Measurements from ENCODE around the gene PATZ1.

PATZ1 gene

DNA sequence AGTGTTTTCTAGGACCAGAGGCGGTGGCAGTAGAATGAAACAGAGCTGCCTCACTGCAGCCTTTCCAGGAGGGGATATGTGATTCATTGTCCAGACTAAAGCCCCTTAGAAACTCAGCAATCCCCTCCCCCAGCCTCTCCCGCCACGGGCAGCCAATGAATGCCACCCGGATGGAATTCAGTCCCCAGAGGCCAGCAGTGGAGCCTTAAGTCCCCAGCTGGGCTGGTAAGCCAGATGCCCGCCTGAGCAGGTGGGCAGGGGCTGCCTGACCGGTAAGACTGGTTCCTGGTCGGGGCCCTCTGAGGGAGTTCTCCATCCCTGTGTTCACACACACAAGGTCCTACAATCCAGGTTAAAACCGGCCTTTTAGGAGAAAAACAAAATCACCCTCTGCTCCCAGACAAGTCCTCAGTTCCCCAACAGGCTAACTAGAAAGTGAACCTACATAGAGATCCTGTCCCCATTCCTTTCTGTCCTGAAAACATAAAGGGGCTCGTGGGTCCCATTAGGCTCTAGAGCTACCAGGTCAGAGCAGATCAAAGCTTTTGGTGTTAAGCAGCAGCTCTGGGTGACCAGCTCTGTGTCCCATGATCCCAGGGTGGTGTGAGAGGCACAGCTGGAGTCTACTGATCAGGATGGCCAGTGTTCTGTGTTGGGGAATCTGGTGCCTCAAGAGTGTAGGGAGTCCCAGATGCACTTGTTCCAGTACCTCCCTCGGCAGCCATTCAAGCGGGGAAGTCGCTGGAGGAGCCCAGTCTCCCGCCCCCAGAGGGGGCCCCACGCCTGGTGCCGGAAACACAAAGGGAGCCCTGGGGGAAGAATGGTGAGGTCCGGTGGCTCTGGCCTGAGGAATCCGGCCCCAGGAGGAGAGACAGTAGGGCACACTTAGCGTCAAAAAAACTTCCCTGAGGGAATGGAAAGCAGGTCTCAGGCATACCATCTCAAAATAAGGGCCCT, 2.6 kb downstream of the PATZ1 start:
- peak overlapping the region; percentile 95 for H3K27ac ChIP-seq
- TF ChIP-seq, protein P1, sequence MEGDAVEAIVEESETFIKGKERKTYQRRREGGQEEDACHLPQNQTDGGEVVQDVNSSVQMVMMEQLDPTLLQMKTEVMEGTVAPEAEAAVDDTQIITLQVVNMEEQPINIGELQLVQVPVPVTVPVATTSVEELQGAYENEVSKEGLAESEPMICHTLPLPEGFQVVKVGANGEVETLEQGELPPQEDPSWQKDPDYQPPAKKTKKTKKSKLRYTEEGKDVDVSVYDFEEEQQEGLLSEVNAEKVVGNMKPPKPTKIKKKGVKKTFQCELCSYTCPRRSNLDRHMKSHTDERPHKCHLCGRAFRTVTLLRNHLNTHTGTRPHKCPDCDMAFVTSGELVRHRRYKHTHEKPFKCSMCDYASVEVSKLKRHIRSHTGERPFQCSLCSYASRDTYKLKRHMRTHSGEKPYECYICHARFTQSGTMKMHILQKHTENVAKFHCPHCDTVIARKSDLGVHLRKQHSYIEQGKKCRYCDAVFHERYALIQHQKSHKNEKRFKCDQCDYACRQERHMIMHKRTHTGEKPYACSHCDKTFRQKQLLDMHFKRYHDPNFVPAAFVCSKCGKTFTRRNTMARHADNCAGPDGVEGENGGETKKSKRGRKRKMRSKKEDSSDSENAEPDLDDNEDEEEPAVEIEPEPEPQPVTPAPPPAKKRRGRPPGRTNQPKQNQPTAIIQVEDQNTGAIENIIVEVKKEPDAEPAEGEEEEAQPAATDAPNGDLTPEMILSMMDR (conservative IDR thresholded peaks at IDR 0.05): no peak
- no peak for TF ChIP-seq ZFX (IDR thresholded peaks at IDR 0.05)

DNA sequence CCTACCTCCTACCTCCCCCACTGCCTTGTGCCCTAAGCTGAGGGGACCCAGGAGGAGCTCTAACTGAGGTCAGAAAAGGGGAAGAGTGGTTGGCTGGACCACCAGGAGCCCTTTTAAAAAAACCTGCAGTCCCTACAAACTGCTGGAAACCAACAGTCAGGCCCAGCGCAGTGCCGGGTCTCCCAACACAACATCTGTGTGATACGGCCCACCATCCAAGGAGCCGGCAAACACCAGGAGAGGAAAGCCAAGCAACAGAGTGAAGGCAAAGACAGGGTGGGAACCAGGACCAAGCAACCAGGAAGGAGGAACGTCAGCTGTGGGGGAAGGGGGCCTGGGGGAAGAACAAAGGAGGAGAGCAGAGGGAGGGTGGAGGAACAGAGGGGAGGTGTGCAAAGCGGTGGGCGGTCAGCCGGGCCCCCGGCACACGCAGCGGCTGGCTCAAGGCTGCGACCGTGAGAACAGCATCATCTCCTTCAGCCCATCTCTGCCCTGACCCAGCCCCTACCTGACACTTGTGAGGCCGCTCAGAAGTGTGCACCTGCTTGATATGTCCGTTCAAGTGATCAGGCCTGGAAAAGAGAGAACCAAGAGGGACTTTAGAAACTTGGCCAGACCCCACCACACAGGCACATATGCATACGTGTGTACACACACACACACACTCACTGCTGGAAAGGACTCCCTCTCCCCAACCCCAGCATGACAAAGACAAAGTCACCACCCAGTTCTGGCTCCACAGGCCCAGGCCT, 3.6 kb downstream of the PATZ1 start:
- TF ChIP-seq ZFX (IDR thresholded peaks at IDR 0.05): no peak
- TF ChIP-seq, protein P1 (conservative IDR thresholded peaks at IDR 0.05): no peak
- H3K27ac ChIP-seq: peak overlapping the region; percentile 95

DNA sequence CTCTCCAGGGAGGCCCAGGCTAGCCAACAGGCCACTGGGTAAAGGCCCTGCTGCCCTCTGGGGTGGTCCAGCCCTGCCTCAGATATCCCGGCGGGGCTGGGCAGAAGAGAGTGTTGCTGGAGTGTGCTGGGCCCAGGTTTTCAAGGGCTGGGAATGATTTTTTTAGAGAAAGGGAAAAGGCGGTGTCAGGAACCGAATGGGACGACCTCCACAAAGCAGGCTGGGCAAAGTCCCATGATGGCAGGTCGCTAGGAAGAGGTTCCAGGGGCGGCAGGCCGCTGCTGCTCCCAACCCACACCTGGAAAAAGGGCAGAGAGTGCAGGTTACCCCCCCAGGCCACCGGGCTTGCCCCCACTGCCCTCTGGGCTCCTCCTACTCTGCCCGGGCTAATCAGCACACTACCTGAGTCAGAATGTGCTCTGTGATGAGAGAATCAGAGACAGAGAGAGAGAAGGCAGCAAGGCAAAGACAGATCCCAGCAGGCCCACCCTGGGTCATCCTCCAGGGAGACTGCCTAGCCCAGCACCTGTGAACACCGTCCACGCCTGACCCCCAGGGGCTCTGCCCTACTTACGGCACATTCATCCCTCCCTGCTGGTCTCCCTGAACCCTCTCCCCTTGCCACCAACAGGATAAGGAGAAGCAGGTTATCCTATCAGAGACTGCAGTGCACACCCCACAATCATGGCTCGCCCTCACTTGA, 4.6 kb downstream of the PATZ1 start:
- TF ChIP-seq ZFX (IDR thresholded peaks at IDR 0.05): no peak
- TF ChIP-seq, protein P1 (conservative IDR thresholded peaks at IDR 0.05): no peak
- H3K27ac ChIP-seq: no peak overlapping the region; the same call in 1 of the 2 replicates

DNA sequence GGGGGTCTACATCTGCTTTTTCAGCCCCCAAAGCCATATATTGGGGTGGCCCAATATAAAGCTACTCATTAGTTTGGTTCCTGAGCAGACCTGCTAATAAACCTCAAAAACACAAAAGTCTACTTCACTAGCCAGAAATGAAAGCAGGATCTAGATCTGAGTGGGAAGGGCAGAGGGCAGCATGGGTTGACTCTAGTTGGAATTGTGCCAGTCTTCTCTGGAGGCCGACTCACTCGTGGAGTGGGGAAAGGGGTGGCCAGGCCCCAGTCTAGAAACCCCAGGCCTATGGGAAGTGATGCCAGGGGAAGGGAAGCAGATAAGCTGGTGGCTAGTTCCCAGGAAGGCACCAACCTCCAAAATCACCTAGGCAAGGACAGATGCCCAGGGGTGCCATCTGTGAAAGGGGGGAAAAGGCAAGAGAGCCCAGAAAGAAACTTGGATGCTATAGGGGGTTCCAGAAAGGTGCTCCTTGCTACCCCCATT, 5.3 kb downstream of the PATZ1 start:
- TF ChIP-seq, protein P1 (conservative IDR thresholded peaks at IDR 0.05): no peak
- TF ChIP-seq ZFX (IDR thresholded peaks at IDR 0.05): no peak
- H3K27ac ChIP-seq: no peak overlapping the region; the same call in 1 of the 2 replicates

DNA sequence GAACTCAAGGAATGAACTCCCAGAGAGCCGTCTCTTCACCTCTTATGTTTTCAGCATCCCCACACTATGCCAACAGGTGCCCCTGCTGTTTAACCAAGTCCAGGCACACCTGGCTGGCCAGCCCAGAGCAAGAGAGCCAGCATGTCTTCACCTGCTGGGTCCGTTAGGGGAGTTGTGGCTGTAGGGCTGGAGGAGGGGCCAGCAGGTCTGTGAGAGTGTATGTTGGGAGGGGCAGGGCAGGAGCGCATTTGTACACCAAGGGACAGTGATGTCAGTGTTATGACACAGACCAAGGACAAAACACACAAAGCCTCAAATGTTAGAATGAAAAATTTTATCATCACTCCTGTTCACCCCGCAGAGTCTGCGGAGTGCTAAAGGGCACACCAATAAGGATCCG, 5.8 kb downstream of the PATZ1 start:
- TF ChIP-seq, protein P1 (conservative IDR thresholded peaks at IDR 0.05): no peak
- TF ChIP-seq ZFX (IDR thresholded peaks at IDR 0.05): no peak
- H3K27ac ChIP-seq: no peak overlapping the region

DNA sequence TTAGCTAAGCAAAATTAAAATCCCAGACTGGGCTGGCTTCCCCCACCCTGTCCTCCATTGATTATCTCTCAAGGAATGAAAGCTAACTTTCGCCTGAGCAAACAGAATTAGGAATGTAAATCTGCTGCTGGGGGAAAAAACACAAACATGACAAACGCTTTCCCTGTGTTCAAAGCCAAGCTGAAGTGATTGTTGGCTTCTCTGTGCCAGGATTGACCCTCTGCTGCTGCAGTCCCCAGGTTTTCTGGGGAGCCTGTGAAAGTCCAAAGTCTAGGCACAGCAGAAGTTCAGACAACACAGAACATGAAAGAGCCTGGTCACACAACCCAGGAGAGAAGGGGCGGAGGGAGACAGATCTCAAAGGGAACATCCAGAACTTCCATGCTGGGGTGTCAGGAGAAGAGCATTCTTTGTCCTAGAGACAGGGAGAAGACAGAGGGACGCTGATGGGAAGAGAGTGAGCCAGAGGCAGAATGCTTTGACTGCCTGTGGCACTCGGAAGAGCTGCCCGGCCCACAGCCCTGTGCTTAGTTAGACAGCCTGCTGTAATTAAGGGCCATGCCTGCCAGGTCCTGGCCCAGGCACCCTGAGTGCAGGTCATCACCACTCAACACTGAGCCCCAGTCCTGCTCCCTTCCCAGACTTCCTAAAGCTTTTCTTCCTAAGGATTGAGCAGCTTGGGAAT, 6.9 kb downstream of the PATZ1 start:
- no peak for TF ChIP-seq ZFX (IDR thresholded peaks at IDR 0.05)
- TF ChIP-seq, protein P1 (conservative IDR thresholded peaks at IDR 0.05): no peak
- H3K27ac ChIP-seq: no peak overlapping the region
